ENCODE data around the gene ITPR1.

ITPR1 gene

DNA sequence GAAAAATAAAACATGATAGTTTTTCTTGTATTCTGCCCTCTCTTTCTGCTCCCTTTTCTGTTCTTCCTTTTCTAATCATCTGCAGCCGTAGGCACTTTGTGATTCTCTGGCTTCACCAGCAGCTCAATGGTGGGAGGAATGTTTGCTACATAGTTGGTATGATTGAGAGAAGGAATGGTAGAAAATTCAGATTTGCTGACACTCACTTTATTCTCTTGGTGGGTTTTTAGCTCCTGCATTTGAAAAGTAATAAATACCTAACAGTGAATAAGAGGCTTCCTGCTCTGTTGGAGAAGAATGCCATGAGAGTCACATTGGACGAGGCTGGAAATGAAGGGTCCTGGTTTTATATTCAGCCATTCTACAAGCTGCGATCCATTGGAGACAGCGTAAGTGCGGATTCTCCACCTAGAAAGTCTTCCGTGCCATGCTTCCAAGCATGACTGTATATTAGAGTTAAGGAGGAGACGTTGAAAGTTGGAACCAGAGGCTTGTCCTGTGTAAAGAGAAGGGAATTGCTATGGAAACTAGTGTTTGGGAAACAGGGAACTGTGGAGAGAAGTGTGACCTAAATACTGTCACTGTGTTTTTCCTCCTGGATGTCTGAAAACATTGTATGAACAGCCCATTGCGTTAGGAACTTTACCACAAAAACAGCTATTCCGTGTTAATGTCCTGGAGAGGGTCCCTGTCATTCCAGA lies 148.9 kb downstream of the ITPR1 start:
- in situ Hi-C loops (cut with MboI; ENCODE audit: low sequenced_read_pairs), result no loop called here
- DNase-seq (ENCODE audit: low spot score in 2 of 2), result no peak
- H3K4me1 ChIP-seq, result no peaks in the 10 kb centered on the region
- no peak overlapping the region for H3K4me3 ChIP-seq
- H3K36me3 ChIP-seq (replicated peaks), result no peaks in the 10 kb centered on the region
- no peaks in the 10 kb centered on the region for H3K9me3 ChIP-seq
- H3K27me3 ChIP-seq (ENCODE audit: low read depth), result no peaks in the 10 kb centered on the region

DNA sequence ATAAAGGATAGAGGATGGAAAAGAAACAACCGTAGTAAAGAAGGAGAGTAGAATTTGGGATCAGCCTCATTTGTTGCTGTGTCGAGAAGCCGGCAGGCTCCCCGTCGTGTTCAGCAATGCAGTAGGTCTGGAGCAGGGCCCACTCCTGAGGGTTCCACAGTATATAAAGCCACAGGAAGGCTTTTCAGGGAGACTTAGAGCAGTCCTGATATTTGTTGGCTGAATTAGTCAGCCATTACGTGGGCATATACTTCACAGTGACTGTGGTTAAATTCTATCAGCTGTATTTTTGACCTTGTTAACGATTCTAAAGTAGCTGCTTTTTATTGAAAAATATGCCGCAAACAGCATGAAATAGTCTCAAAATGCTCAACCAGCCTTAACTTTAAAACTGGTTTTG lies 149.5 kb downstream of the ITPR1 start:
- Histone ChIP-seq H3K27me3 (ENCODE audit: low read depth) (no peaks in the 10 kb centered on the region), H3K36me3 (replicated peaks) (no peaks in the 10 kb centered on the region), H3K9me3 (no peaks in the 10 kb centered on the region), H3K4me1 (no peaks in the 10 kb centered on the region), H3K4me3 (no peak overlapping the region)
- DNase-seq (ENCODE audit: low spot score in 2 of 2), result no peak
- in situ Hi-C loops (cut with MboI; ENCODE audit: low sequenced_read_pairs), result no loop called here

DNA sequence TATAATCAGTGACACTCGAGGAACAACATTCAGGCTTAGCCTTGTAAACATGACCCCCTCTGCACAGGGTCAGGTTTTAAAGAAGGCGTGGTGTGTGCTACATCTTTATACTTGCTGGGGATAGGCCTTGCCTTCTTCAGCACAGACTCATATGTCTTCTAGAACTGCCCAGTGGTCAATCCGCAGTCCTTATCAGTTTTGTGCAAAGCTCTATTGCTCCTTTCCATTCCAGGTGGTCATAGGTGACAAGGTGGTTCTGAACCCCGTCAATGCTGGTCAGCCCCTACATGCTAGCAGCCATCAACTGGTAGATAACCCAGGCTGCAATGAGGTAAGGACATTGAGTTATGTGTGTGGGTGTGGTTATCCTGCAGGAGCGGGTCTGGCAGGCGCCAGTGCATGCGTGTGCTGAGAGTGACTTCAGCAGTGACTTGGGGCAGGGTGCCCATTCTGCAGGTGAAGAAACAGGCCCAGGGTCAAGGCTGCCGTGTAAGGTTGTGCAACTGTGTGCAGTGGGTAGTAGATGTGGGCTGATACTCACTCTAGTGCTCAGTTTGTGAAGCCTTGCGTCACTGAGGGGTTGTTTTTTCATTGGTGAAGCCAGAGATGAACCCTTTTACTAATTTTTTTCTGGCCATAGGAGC lies 150.9 kb downstream of the ITPR1 start:
- no peaks in the 10 kb centered on the region for H3K4me1 ChIP-seq
- no peak for DNase-seq (ENCODE audit: low spot score in 2 of 2)
- H3K27me3 ChIP-seq (ENCODE audit: low read depth), result no peaks in the 10 kb centered on the region
- no peaks in the 10 kb centered on the region for H3K9me3 ChIP-seq
- in situ Hi-C loops (cut with MboI; ENCODE audit: low sequenced_read_pairs), result no loop called here
- no peak overlapping the region for H3K4me3 ChIP-seq
- no peaks in the 10 kb centered on the region for H3K36me3 ChIP-seq (replicated peaks)

DNA sequence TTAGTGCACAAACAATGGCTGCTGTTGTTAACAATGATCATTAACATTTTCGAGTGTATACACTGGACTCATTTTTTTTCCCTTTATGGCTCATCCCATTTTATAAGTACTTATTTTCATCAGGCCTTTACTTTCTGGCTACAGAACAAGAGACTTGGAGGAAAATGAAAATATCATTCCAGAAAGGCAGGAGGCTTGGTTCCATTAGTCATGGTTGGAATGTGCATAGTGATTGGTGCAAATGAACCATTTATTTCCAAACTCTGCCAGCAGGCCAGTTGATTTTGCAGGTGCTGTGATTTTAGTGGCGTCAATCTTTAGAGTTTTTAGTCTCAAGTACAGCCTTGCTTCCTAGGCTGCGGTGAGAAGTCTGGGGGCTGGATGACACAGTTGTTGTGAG lies 151.8 kb downstream of the ITPR1 start:
- Histone ChIP-seq H3K36me3 (replicated peaks) (no peaks in the 10 kb centered on the region), H3K4me3 (no peak overlapping the region), H3K27me3 (ENCODE audit: low read depth) (no peaks in the 10 kb centered on the region), H3K9me3 (no peaks in the 10 kb centered on the region), H3K4me1 (no peaks in the 10 kb centered on the region)
- in situ Hi-C loops (cut with MboI; ENCODE audit: low sequenced_read_pairs), result no loop called here
- no peak for DNase-seq (ENCODE audit: low spot score in 2 of 2)

DNA sequence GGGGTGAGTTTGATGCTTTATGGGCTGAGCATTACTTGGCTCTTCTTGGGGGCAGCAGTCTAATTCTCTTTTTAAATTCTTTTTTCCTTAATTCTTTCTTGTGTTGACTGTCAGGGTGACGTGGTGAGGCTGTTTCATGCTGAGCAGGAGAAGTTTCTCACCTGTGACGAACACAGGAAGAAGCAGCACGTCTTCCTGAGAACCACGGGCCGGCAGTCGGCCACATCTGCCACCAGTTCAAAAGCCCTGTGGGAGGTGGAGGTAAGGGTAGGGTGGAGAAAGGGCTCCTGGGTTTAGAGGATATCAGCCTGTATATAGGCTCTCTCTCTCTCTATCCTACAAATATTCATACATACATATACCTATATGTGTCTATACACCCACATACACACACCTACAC lies 152.3 kb downstream of the ITPR1 start:
- DNase-seq (ENCODE audit: low spot score in 2 of 2), result no peak
- Histone ChIP-seq H3K36me3 (replicated peaks) (no peaks in the 10 kb centered on the region), H3K27me3 (ENCODE audit: low read depth) (no peaks in the 10 kb centered on the region), H3K4me3 (no peak overlapping the region), H3K9me3 (no peaks in the 10 kb centered on the region), H3K4me1 (no peaks in the 10 kb centered on the region)
- in situ Hi-C loops (cut with MboI; ENCODE audit: low sequenced_read_pairs), result no loop called here

DNA sequence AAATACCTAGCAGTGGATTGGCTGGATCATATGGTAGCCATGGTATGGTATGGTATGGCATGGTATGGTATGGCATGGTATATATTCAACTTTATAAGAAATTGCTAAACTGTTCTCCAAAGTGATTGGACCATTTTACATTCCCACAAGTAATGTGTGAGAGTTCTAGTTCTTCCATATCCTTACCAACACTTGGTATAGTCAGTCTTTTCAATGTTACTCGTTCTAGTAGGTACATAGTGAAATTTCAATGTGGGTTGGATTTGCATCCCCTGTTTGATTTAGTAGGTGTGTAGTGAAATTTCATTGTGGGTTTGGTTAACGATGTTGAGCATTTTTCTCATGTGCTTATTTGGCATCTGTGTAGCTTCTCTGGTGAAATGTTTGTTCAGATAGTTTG lies 154.3 kb downstream of the ITPR1 start:
- no peak for DNase-seq (ENCODE audit: low spot score in 2 of 2)
- Histone ChIP-seq H3K4me3 (no peak overlapping the region), H3K27me3 (ENCODE audit: low read depth) (no peaks in the 10 kb centered on the region), H3K36me3 (replicated peaks) (no peaks in the 10 kb centered on the region), H3K4me1 (no peaks in the 10 kb centered on the region), H3K9me3 (no peaks in the 10 kb centered on the region)
- in situ Hi-C loops (cut with MboI; ENCODE audit: low sequenced_read_pairs), result no loop called here

DNA sequence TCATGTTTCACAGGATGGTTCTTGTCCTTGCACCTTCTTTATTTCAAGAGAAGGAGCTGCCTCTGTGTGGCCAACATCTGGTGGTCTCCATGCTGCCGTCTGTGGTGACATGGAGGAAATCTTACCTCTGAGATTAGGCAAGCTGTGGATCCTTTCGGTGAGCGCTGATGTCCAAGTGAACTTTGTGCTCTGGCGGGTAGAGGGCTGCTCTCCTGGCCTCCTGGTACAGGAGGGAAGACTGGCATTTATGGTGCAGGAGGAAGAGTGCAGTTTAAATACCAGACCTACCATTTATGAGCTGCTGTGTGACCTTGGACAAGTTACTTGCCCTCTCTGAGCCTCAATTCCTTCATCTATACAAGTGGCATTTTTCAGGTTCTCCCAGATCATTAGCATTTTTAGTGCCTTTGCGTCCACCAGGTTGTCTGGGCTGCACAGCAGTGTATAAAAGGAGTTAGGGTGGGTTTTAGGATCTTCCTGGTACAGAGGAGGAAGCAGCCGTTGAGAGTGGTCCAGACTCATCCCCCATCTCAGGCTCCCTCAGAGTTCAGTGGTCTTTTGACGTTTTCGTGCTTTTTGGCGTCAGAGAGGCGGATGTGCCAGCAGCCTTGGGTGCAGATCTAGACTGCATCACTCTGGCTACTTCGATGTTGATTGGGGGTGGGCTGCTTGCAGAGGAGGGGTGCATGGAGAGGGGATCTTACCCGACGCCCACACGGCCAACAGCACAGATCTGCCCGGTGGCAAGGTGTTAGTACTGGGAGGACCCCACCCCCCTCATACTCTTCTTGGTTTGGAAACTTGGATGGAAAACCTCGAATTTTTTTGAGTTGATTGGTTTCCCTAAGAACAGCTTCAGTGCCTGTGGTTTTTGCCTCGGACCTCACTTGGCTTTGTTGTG lies 162.2 kb downstream of the ITPR1 start:
- DNase-seq (ENCODE audit: low spot score in 2 of 2), result no peak
- Histone ChIP-seq H3K9me3 (no peaks in the 10 kb centered on the region), H3K4me3 (no peak overlapping the region), H3K36me3 (replicated peaks) (no peaks in the 10 kb centered on the region), H3K27me3 (ENCODE audit: low read depth) (no peaks in the 10 kb centered on the region), H3K4me1 (no peaks in the 10 kb centered on the region)
- in situ Hi-C loops (cut with MboI; ENCODE audit: low sequenced_read_pairs), result no loop called here

DNA sequence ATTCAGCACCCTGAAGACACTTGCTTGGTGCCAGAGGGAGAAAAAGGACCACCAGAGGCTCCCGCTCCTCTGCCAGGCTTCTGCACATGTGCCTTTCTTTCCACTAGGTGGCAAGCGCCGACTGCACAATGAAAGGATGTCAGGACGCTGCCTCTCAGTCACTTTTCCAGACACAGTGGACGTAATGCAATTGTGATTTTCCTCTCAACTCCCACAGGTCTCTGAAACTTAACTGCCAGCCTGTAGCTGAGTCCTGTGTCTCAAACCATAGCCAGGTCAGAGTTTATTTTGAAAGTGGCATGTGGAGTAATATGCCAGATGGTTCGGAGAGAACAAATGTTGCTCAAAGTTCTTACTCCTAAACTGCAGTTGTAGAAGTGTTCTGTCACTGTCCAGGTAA lies 162.9 kb downstream of the ITPR1 start:
- H3K9me3 ChIP-seq, result no peaks in the 10 kb centered on the region
- no peak overlapping the region for H3K4me3 ChIP-seq
- no peaks in the 10 kb centered on the region for H3K4me1 ChIP-seq
- in situ Hi-C loops (cut with MboI; ENCODE audit: low sequenced_read_pairs), result no loop called here
- no peaks in the 10 kb centered on the region for H3K36me3 ChIP-seq (replicated peaks)
- peak; percentile 66 to 79 for DNase-seq (ENCODE audit: low spot score in 2 of 2)
- H3K27me3 ChIP-seq (ENCODE audit: low read depth), result no peaks in the 10 kb centered on the region

DNA sequence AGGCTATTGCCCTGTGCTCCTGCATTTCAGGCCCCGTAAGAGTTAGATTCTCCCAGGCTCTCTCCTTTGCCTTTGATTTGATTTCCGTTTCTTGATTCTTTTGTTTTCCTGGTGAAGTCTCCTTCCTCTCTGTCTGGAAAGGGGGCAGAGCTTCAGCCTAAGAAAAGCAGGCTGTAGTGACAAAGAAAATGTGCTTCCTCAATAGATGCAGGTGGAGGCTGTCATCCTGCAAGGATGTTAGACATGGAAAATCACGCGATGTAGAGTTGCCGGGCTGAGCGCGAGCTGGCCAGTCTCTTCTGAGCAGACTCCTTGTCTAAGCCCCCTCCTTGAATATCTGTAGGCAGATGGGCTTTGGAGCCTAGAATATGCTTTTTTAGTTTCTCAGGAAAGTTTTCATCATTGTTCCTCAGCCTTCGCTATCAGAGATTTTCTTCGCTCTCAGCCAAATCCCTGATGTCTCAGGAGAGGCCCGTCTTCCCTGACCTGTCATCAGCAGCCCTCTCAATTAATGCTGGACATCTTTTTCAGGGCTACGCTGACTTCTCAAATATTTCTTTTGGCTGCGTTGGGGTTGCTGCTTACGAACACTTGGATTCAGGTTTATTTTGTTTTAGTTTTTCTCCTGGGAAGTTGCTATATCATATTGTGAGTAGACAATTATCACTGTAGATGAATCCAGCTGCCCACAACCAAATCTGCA lies 163.6 kb downstream of the ITPR1 start:
- H3K4me3 ChIP-seq, result no peak overlapping the region
- no peaks in the 10 kb centered on the region for H3K27me3 ChIP-seq (ENCODE audit: low read depth)
- H3K4me1 ChIP-seq, result no peaks in the 10 kb centered on the region
- DNase-seq (ENCODE audit: low spot score in 2 of 2), result no peak
- no peaks in the 10 kb centered on the region for H3K36me3 ChIP-seq (replicated peaks)
- H3K9me3 ChIP-seq, result no peaks in the 10 kb centered on the region
- in situ Hi-C loops (cut with MboI; ENCODE audit: low sequenced_read_pairs), result no loop called here

DNA sequence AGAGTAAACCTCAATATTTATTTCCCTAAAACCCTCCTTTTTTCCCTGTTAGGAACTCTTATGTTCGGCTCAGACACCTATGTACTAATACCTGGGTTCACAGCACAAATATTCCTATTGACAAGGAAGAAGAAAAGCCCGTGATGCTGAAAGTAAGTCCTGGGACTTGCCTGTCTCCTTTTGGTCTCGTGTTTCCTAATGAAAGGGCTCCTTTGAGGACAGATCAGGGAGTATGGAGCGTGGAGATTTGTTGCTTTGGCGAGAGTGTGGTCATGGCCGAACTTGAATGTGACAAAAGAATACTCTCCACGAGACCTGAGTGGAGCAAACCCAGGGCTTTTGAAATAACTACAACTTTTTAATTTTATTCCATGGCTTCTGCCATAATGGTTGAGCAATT lies 167.8 kb downstream of the ITPR1 start:
- no peaks in the 10 kb centered on the region for H3K9me3 ChIP-seq
- no peak for DNase-seq (ENCODE audit: low spot score in 2 of 2)
- in situ Hi-C loops (cut with MboI; ENCODE audit: low sequenced_read_pairs), result no loop called here
- no peaks in the 10 kb centered on the region for H3K36me3 ChIP-seq (replicated peaks)
- no peaks in the 10 kb centered on the region for H3K4me1 ChIP-seq
- H3K27me3 ChIP-seq (ENCODE audit: low read depth), result no peaks in the 10 kb centered on the region
- no peak overlapping the region for H3K4me3 ChIP-seq

DNA sequence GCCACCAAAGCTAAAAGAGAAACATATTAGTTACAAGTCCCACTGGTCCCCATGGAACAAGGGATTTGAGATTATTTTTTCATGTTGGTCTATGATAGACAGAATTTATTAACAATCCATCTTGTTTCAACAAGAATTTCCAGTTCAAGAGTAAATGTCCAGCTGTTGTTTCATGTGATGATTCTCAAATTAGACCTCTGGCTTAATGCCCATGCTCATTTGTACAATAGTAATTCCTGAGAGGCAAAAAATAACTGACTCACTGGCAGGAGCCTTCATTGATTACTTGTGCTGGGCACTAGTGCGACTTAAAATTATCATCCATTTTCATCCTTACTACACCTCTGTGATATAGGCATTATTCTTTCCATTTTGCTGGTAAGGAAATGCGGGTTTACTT lies 171.3 kb downstream of the ITPR1 start:
- Histone ChIP-seq H3K4me3 (no peak overlapping the region), H3K27me3 (ENCODE audit: low read depth) (no peaks in the 10 kb centered on the region), H3K9me3 (no peaks in the 10 kb centered on the region), H3K4me1 (no peaks in the 10 kb centered on the region), H3K36me3 (replicated peaks) (no peaks in the 10 kb centered on the region)
- DNase-seq (ENCODE audit: low spot score in 2 of 2), result no peak
- in situ Hi-C loops (cut with MboI; ENCODE audit: low sequenced_read_pairs), result no loop called here

DNA sequence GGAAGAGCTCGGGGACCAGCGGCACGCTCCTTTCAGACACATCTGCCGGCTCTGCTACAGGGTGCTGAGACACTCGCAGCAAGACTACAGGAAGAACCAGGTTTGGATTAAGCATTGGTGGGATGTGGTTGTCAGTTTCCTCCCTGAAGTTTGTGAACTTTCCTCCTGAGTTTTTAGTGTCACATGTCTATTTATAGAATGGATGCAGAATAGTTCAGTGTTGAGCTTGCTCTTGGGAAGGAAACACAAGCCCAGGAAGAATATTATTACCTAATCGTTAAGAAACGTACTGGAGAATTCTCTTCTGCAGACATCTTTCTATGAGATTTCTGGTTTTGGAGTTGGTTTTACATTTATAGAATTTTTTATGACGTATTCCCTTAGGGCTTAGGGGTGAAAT lies 172.0 kb downstream of the ITPR1 start:
- in situ Hi-C loops (cut with MboI; ENCODE audit: low sequenced_read_pairs), result no loop called here
- no peak for DNase-seq (ENCODE audit: low spot score in 2 of 2)
- Histone ChIP-seq H3K9me3 (no peaks in the 10 kb centered on the region), H3K4me3 (no peak overlapping the region), H3K4me1 (no peaks in the 10 kb centered on the region), H3K27me3 (ENCODE audit: low read depth) (no peaks in the 10 kb centered on the region), H3K36me3 (replicated peaks) (no peaks in the 10 kb centered on the region)

DNA sequence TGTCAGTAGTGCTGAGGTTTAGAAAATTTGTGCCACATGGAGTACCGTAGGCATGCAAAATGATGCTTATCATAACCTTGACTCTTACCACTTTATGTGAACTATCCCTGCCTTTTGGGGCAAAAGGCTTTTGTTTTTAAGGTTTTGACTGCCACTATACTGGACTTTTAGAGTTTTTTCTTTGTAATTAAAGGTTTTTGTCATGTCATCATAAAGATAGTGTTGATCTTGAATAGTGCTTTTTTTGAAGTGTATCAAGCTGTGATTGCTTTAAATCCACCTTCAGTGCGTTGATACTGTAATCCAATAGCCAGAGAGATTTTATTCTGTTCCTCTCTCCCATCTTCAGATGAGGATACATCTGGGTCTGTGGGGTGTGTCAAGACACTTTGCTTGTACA lies 172.9 kb downstream of the ITPR1 start:
- no peak for DNase-seq (ENCODE audit: low spot score in 2 of 2)
- H3K36me3 ChIP-seq (replicated peaks), result no peaks in the 10 kb centered on the region
- in situ Hi-C loops (cut with MboI; ENCODE audit: low sequenced_read_pairs), result no loop called here
- H3K27me3 ChIP-seq (ENCODE audit: low read depth), result no peaks in the 10 kb centered on the region
- no peak overlapping the region for H3K4me3 ChIP-seq
- H3K9me3 ChIP-seq, result no peaks in the 10 kb centered on the region
- no peaks in the 10 kb centered on the region for H3K4me1 ChIP-seq

DNA sequence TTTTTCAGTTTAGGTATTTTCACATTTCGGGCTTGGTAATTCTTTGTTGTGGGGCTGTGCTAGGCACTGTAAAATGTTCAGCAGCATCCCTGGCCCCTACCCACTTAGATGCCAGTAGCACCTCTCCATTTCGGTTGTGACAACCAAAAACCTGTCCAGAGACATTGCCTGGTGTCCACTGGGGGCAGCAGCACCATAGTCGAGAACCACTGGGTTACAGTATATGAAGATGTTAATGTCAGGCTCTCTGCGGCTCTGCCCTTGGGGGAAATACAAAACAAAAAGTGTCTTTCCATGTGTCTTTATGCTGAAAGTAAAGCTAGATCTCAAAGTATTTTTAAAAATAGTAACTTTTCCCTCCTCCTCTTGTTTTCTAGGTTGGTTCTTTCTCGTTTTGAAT lies 177.2 kb downstream of the ITPR1 start:
- DNase-seq (ENCODE audit: low spot score in 2 of 2), result peak; percentile 25 to 52
- no peaks in the 10 kb centered on the region for H3K27me3 ChIP-seq (ENCODE audit: low read depth)
- no peaks in the 10 kb centered on the region for H3K9me3 ChIP-seq
- H3K4me1 ChIP-seq, result no peaks in the 10 kb centered on the region
- in situ Hi-C loops (cut with MboI; ENCODE audit: low sequenced_read_pairs), result no loop called here
- H3K4me3 ChIP-seq, result no peak overlapping the region
- H3K36me3 ChIP-seq (replicated peaks), result no peaks in the 10 kb centered on the region
